ENCODE data around the gene WNT10A. TPM values are rescaled to one million over a fixed set of nuclear protein-coding genes. Genes with fewer than 3 reads are reported as not detected.

The WNT10A gene
- total and polyA plus RNA-seq, 9 of the 15 experiments (the other 6 are each of a cell fraction or from before 2014, with no cell fraction given): not detected

DNA sequence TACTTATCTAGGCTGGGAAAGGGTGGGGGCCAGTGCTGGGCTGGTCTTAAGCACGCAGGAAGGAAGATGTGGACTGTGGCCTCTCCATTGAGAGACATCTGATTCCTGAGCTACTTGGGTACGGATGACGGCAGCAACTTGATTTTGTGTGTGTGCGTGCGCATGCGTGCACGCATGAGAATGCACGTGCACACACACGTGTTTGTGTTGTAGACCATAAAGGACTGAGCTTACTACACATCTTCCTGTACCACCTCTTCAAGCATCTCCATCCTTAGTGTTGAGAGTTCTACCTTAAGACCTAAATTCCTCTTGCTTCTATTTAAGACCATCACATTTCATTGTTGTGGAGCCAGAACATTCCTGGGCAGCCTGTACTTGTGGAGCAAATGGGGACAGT is 11.6 kb upstream of the WNT10A start:
- no TSS peak for BruUV-seq (replicated peaks)
- Histone ChIP-seq H3K4me3 (no peak overlapping the region), H3K4me2 (ENCODE audit: insufficient read depth, low read length) (no peak overlapping the region), H3K27ac (ENCODE audit: extremely low read depth, low read depth, low read length) (no peak overlapping the region), H3K79me2 (ENCODE audit: control insufficient read depth, insufficient read depth, low read length) (no peaks in the 10 kb centered on the region), H3K9me1 (ENCODE audit: control insufficient read depth, insufficient read depth, low read length) (no peaks in the 10 kb centered on the region), H3K9ac (ENCODE audit: insufficient read depth in 1 of 2, low read depth in 2 of 2, low read length in 2 of 2) (no peak overlapping the region), H3K4me1 (replicated peaks in 1 of 2; ENCODE audit: control insufficient read depth in 2 of 2, insufficient read depth in 2 of 2, low read length in 2 of 2) (peaks cover 0 to 14% of the 10 kb centered on the region in 2 experiments; a peak in 2 of 5 replicates), H3K27me3 (ENCODE audit: control insufficient read depth in 2 of 2, insufficient read depth in 2 of 2, low read length in 2 of 2) (peaks cover 6 to 38% of the 10 kb centered on the region in 2 experiments; a peak in 3 of 5 replicates), H3K9me3 (replicated peaks; ENCODE audit: control insufficient read depth, insufficient read depth, low read depth, low read length) (no peaks in the 10 kb centered on the region), H3K36me3 (ENCODE audit: control insufficient read depth, insufficient read depth, low read length) (no peaks in the 10 kb centered on the region), H2AFZ (ENCODE audit: low read depth, low read length) (no peak overlapping the region), H4K20me1 (replicated peaks; ENCODE audit: control insufficient read depth, insufficient read depth, low read length) (no peaks in the 10 kb centered on the region)
- no peak for ATAC-seq
- WGBS (ENCODE audit: insufficient coverage, low coverage, missing lambda C conversion rate): 50% methylated on average over 9 of the region's 9 CpGs
- ChIA-PET POLR2A (interaction anchor here (0.9 kb wide), 1 partner anchor 18 kb away, joined by 3 read pairs; no protein-coding TSS in a partner anchor), CTCF (ENCODE audit: low intra/inter-chr PET ratio) (no interaction called here)
- no peak for FAIRE-seq
- in situ Hi-C loops (cut with MboI) (no loop called here), intact Hi-C loops (cut with micrococcal nuclease) (no loop called here)
- no peak for DNase-seq (ENCODE audit: extremely low read depth in 1 of 4, low spot score in 3 of 4)
- TF ChIP-seq, protein P1, sequence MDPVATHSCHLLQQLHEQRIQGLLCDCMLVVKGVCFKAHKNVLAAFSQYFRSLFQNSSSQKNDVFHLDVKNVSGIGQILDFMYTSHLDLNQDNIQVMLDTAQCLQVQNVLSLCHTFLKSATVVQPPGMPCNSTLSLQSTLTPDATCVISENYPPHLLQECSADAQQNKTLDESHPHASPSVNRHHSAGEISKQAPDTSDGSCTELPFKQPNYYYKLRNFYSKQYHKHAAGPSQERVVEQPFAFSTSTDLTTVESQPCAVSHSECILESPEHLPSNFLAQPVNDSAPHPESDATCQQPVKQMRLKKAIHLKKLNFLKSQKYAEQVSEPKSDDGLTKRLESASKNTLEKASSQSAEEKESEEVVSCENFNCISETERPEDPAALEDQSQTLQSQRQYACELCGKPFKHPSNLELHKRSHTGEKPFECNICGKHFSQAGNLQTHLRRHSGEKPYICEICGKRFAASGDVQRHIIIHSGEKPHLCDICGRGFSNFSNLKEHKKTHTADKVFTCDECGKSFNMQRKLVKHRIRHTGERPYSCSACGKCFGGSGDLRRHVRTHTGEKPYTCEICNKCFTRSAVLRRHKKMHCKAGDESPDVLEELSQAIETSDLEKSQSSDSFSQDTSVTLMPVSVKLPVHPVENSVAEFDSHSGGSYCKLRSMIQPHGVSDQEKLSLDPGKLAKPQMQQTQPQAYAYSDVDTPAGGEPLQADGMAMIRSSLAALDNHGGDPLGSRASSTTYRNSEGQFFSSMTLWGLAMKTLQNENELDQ (CRISPR knock-in tag; IDR thresholded peaks at IDR 0.05; ENCODE audit: borderline replicate concordance): no peak
- TF ChIP-seq TAF7 (tag; IDR thresholded peaks at IDR 0.05): no peak

GRCh38 chr2:218870984-218871344 is 9.7 kb upstream of the WNT10A start:
- Histone ChIP-seq H3K9ac (ENCODE audit: insufficient read depth in 1 of 2, low read depth in 2 of 2, low read length in 2 of 2) (no peak overlapping the region), H3K36me3 (ENCODE audit: control insufficient read depth, insufficient read depth, low read length) (no peaks in the 10 kb centered on the region), H4K20me1 (replicated peaks; ENCODE audit: control insufficient read depth, insufficient read depth, low read length) (no peaks in the 10 kb centered on the region), H2AFZ (ENCODE audit: low read depth, low read length) (no peak overlapping the region), H3K27ac (ENCODE audit: extremely low read depth, low read depth, low read length) (no peak overlapping the region), H3K4me3 (no peak overlapping the region), H3K4me1 (replicated peaks in 1 of 2; ENCODE audit: control insufficient read depth in 2 of 2, insufficient read depth in 2 of 2, low read length in 2 of 2) (peaks cover 0 to 14% of the 10 kb centered on the region in 2 experiments; a peak in 2 of 5 replicates), H3K27me3 (ENCODE audit: control insufficient read depth in 2 of 2, insufficient read depth in 2 of 2, low read length in 2 of 2) (peaks cover 6 to 38% of the 10 kb centered on the region in 2 experiments; a peak in 3 of 5 replicates), H3K9me3 (replicated peaks; ENCODE audit: control insufficient read depth, insufficient read depth, low read depth, low read length) (no peaks in the 10 kb centered on the region), H3K4me2 (ENCODE audit: insufficient read depth, low read length) (no peak overlapping the region), H3K9me1 (ENCODE audit: control insufficient read depth, insufficient read depth, low read length) (no peaks in the 10 kb centered on the region), H3K79me2 (ENCODE audit: control insufficient read depth, insufficient read depth, low read length) (no peaks in the 10 kb centered on the region)
- DNase-seq (ENCODE audit: extremely low read depth in 1 of 4, low spot score in 3 of 4): no peak
- POLR2A ChIA-PET: no interaction called here
- CTCF ChIA-PET (ENCODE audit: low intra/inter-chr PET ratio): no interaction called here
- no peak for ATAC-seq
- in situ Hi-C loops (cut with MboI) (no loop called here), intact Hi-C loops (cut with micrococcal nuclease) (no loop called here)
- FAIRE-seq: no peak
- 10% methylated on average over 7 of the region's 18 CpGs for WGBS (ENCODE audit: insufficient coverage, low coverage, missing lambda C conversion rate)
- BruUV-seq (replicated peaks): no TSS peak
- TF ChIP-seq, protein P2, sequence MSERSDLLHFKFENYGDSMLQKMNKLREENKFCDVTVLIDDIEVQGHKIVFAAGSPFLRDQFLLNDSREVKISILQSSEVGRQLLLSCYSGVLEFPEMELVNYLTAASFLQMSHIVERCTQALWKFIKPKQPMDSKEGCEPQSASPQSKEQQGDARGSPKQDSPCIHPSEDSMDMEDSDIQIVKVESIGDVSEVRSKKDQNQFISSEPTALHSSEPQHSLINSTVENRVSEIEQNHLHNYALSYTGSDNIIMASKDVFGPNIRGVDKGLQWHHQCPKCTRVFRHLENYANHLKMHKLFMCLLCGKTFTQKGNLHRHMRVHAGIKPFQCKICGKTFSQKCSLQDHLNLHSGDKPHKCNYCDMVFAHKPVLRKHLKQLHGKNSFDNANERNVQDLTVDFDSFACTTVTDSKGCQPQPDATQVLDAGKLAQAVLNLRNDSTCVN (CRISPR knock-in tag; IDR thresholded peaks at IDR 0.05): no peak
- TF ChIP-seq ZBED1 (IDR thresholded peaks at IDR 0.05) (no peak), CBX5 (IDR thresholded peaks at IDR 0.05; ENCODE audit: borderline replicate concordance, low read depth) (no peak), POLR2AphosphoS5 (IDR thresholded peaks at IDR 0.05; ENCODE audit: control insufficient read depth, insufficient read depth, low read depth, low read length) (no peak), POLR2AphosphoS2 (IDR thresholded peaks at IDR 0.05; ENCODE audit: low read length) (no peak), ARHGAP35 (IDR thresholded peaks at IDR 0.05; ENCODE audit: partially characterized antibody) (no peak), STAG1 (CRISPR knock-in tag; IDR thresholded peaks at IDR 0.05; ENCODE audit: borderline replicate concordance) (no peak)
- TF ChIP-seq, protein P3, sequence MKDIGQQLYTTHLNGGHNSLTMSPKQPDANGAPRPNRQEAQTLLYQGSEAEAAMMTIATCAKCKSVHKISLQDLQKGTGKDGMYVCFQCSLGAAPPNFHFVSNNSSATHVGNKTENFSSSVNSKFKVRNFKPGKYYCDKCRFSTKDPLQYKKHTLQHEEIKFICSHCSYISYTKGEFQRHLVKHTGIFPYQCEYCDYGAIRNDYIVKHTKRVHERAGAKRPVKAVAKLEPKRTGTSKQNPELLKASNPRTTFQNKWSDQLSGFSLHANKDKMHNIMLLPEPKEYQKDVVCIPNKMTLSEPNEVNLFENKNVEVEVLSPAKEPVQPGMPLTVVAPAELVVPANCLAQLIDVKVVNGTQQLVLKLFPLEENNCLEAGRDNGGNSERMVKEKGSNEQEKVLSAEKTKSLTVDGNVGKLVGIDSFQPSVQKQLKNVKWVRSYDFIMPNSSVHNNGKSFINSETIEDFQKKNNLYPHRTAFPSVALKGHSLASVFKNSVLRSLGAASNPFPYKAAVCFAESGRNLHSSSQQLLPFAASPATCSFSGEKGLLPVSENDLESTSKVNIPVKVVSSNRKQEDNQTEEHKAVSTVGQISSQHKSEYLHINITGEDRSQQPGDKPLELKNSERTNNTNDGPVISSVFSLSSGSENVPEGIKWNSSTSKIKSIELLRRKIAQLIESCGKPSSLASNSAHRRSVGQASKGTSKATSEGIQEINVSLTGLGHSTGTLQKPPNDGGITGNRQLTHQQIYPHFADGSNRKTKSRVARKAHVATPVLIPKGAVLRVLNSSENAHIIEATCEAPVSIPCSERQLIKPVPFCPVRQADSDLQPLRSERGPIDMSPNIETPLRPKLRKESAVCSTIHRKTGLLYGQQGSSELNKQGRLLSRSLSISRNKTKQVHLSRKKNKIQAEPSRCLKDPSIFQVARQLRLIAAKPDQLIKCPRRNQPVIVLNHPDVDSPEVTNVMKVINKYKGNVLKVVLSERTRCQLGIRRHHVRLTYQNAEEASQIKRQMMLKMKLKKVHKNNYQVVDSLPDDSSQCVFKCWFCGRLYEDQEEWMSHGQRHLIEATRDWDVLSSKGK (CRISPR knock-in tag; IDR thresholded peaks at IDR 0.05): no peak

Measured in K562 (cell line).